ENCODE measurements around the gene BCAS4. TPM values are rescaled to one million over a fixed set of nuclear protein-coding genes. Genes with fewer than 3 reads are reported as not detected.
A peak's percentile ranks its signal among the peaks of the same experiment; 100 is the strongest.
"Not testable (repeated sequence)": the region's sequence is repeated elsewhere in the genome, so short reads cannot be mapped to it uniquely, and the experiment has no call there.

Gene BCAS4
- total RNA-seq, 4 donors from 2014 or later = 6.6 to 15.7 (median 13.1) TPM

- intact Hi-C loops (cut with DNase I) = no loop called here
- H3K36me3 ChIP-seq = no peaks in the 10 kb centered on the region
- DNase-seq = no peak
- H3K4me3 ChIP-seq (replicated peaks in 1 of 3) = no peak overlapping the region
- 92 to 93% methylated on average over 5 to 6 of the region's 7 CpGs for WGBS, 2 donors
- no peak overlapping the region for H3K27ac ChIP-seq
- no peaks in the 10 kb centered on the region for H3K9me3 ChIP-seq
- H3K27me3 ChIP-seq = no peaks in the 10 kb centered on the region
- peaks cover 0 to 4% of the 10 kb centered on the region in 2 donors for H3K4me1 ChIP-seq
- no peak for TF ChIP-seq CTCF (IDR thresholded peaks at IDR 0.05)
- TF ChIP-seq POLR2A (IDR thresholded peaks at IDR 0.05) = no peak
Observed at GRCh38 chr20:50876816-50877215, 82.0 kb downstream of the BCAS4 start.

- DNase-seq = no peak
- Histone ChIP-seq H3K27me3 (no peaks in the 10 kb centered on the region), H3K4me3 (replicated peaks in 1 of 3) (no peak overlapping the region), H3K4me1 (peaks cover 0 to 6% of the 10 kb centered on the region in 2 donors), H3K9me3 (no peaks in the 10 kb centered on the region), H3K27ac (no peak overlapping the region), H3K36me3 (no peaks in the 10 kb centered on the region)
- intact Hi-C loops (cut with DNase I) = no loop called here
- TF ChIP-seq POLR2A (IDR thresholded peaks at IDR 0.05) = no peak
- 79 to 82% methylated on average over 4 to 6 of the region's 6 CpGs for WGBS, 2 donors
Observed at GRCh38 chr20:50877232-50877743, 82.4 kb downstream of the BCAS4 start.

- intact Hi-C loops (cut with DNase I) = no loop called here
Observed at GRCh38 chr20:50879649-50880550, 85.0 kb downstream of the BCAS4 start.

GRCh38 chr20:50881759-50882424 lies 87.0 kb downstream of the BCAS4 start:
- H3K27ac ChIP-seq = peak overlapping the region in 1 of 3 donors; percentile 33
- WGBS, 2 donors = 67 to 73% methylated on average over 5 of the region's 5 CpGs
- H3K36me3 ChIP-seq; H3K4me1 ChIP-seq; H3K9me3 ChIP-seq; H3K27me3 ChIP-seq; H3K4me3 ChIP-seq (replicated peaks in 1 of 3); intact Hi-C loops (cut with DNase I): not testable (repeated sequence)
- peak; percentile 75 to 78 for DNase-seq

More at GRCh38 chr20:50879649-50880550, 85.0 kb downstream of the BCAS4 start:
- TF ChIP-seq POLR2A (IDR thresholded peaks at IDR 0.05) (no peak), CTCF (IDR thresholded peaks at IDR 0.05) (no peak)
- no peak for DNase-seq
- H3K9me3 ChIP-seq = no peaks in the 10 kb centered on the region
- H3K4me1 ChIP-seq = peaks cover 0 to 6% of the 10 kb centered on the region in 2 donors
- H3K27me3 ChIP-seq = no peaks in the 10 kb centered on the region
- no peak overlapping the region for H3K4me3 ChIP-seq (replicated peaks in 1 of 3)
- 82 to 88% methylated on average over 16 to 20 of the region's 20 CpGs for WGBS, 2 donors
- no peaks in the 10 kb centered on the region for H3K36me3 ChIP-seq
- no peak overlapping the region for H3K27ac ChIP-seq

- Histone ChIP-seq H3K27me3 (no peaks in the 10 kb centered on the region), H3K4me3 (replicated peaks in 1 of 3) (no peak overlapping the region), H3K27ac (no peak overlapping the region), H3K4me1 (peaks cover 0 to 6% of the 10 kb centered on the region in 2 donors), H3K36me3 (peaks cover 0 to 4% of the 10 kb centered on the region in 2 donors), H3K9me3 (no peaks in the 10 kb centered on the region)
- 71 to 74% methylated on average over 11 of the region's 11 CpGs for WGBS, 2 donors
- no peak for TF ChIP-seq CTCF (IDR thresholded peaks at IDR 0.05)
- no peak for DNase-seq
- intact Hi-C loops (cut with DNase I) = no loop called here
Observed at GRCh38 chr20:50883856-50884255, 89.0 kb downstream of the BCAS4 start.

All from thyroid gland (tissue), 4 donors.